Measurements from ENCODE around the gene ORAI3. TPM values are rescaled to one million over a fixed set of nuclear protein-coding genes. Genes with fewer than 3 reads are reported as not detected.
"Not testable (repeated sequence)": the region's sequence is repeated elsewhere in the genome, so short reads cannot be mapped to it uniquely, and the experiment has no call there.

ORAI3 gene
- total and polyA plus RNA-seq, 2 donors (not counting 1 experiment from before 2014, with no cell fraction given) = 41.1 to 74.1 TPM

DNA sequence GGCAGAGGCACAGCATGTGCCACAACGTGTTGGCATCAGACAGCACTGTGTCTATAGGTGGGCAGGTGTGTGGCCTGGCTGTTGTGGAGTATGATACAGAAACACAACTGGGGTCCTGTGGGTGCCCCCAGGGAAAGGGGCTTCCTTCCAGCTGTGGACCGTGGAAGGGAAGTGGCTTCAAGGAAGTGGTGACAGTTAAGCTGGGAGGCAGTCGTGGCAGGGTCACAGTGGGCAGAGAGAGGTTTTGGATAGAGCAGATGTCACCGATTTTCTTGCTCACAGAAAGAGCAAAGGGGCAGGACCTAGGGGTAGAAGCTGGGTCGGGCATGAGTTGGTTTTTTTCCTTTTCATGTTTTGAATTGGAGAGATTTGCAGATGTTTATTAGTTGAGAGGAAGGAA, 11.2 kb upstream of the ORAI3 start:
- no peak overlapping the region for H3K27ac ChIP-seq (ENCODE audit: insufficient read depth, low read length)
- no peak overlapping the region for H3K9ac ChIP-seq (ENCODE audit: insufficient read depth, low read length)

DNA sequence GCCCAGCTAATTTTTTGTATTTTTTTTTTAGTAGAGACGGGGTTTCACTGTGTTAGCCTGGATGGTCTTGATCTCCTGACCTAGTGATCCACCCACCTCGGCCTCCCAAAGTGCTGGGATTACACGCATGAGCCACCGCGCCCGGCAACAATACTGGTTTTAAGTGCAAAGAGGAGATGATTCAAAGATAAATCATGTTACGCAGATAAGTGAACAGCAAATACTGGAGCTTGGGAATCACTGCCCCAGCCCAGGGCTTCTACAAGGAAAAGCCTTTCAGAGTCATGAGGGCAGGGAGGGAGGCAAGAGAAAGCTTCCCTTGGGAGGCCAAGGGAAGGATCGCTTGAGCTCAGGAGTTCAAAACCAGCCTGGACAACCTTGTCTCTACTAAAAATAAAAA, 9.3 kb upstream of the ORAI3 start:
- not testable (repeated sequence) for H3K9me3 ChIP-seq (ENCODE audit: control insufficient read depth, insufficient read depth, low read depth, low read length); H3K9ac ChIP-seq (ENCODE audit: insufficient read depth, low read length); H3K27ac ChIP-seq (ENCODE audit: insufficient read depth, low read length); H4K20me1 ChIP-seq (ENCODE audit: control insufficient read depth, extremely low read depth, insufficient read depth, low read length); H3K27me3 ChIP-seq (ENCODE audit: control insufficient read depth, insufficient read depth, low read length); H2AFZ ChIP-seq (ENCODE audit: low read length); H3K79me2 ChIP-seq (ENCODE audit: control insufficient read depth, insufficient read depth, low read length); H3K4me2 ChIP-seq (ENCODE audit: extremely low read depth, insufficient read depth, low read length); H3K4me3 ChIP-seq (replicated peaks in 1 of 4; ENCODE audit: control extremely low read depth in 1 of 4, insufficient read depth in 1 of 4, low read depth in 3 of 4, low read length in 4 of 4); H3K4me1 ChIP-seq (ENCODE audit: control insufficient read depth, extremely low read depth, insufficient read depth, low read length)
- peak in 1 of 2 donors; percentile 40 for DNase-seq (ENCODE audit: low read depth in 2 of 2)
- H3K36me3 ChIP-seq (ENCODE audit: control insufficient read depth, insufficient read depth, low read length) = peaks cover 21% of the 10 kb centered on the region

More for the DNA sequence above, 11.2 kb upstream of the ORAI3 start:
- H3K27me3 ChIP-seq (ENCODE audit: control insufficient read depth, insufficient read depth, low read length) = no peaks in the 10 kb centered on the region
- no peak for DNase-seq (ENCODE audit: low read depth in 2 of 2)
- H4K20me1 ChIP-seq (ENCODE audit: control insufficient read depth, extremely low read depth, insufficient read depth, low read length) = no peaks in the 10 kb centered on the region
- H3K4me3 ChIP-seq (replicated peaks in 1 of 4; ENCODE audit: control extremely low read depth in 1 of 4, insufficient read depth in 1 of 4, low read depth in 3 of 4, low read length in 4 of 4) = no peak overlapping the region
- H3K36me3 ChIP-seq (ENCODE audit: control insufficient read depth, insufficient read depth, low read length) = peaks cover 14% of the 10 kb centered on the region
- no peak overlapping the region for H3K4me2 ChIP-seq (ENCODE audit: extremely low read depth, insufficient read depth, low read length)
- H2AFZ ChIP-seq (ENCODE audit: low read length) = no peak overlapping the region
- H3K4me1 ChIP-seq (ENCODE audit: control insufficient read depth, extremely low read depth, insufficient read depth, low read length) = peaks cover 4% of the 10 kb centered on the region
- TF ChIP-seq, protein P1, sequence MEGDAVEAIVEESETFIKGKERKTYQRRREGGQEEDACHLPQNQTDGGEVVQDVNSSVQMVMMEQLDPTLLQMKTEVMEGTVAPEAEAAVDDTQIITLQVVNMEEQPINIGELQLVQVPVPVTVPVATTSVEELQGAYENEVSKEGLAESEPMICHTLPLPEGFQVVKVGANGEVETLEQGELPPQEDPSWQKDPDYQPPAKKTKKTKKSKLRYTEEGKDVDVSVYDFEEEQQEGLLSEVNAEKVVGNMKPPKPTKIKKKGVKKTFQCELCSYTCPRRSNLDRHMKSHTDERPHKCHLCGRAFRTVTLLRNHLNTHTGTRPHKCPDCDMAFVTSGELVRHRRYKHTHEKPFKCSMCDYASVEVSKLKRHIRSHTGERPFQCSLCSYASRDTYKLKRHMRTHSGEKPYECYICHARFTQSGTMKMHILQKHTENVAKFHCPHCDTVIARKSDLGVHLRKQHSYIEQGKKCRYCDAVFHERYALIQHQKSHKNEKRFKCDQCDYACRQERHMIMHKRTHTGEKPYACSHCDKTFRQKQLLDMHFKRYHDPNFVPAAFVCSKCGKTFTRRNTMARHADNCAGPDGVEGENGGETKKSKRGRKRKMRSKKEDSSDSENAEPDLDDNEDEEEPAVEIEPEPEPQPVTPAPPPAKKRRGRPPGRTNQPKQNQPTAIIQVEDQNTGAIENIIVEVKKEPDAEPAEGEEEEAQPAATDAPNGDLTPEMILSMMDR (conservative IDR thresholded peaks at IDR 0.05 in 1 of 2, IDR thresholded peaks at IDR 0.05 in 1 of 2; ENCODE audit: low read depth in 1 of 2, low read length in 2 of 2) = no peak
- TF ChIP-seq EZH2 (IDR thresholded peaks at IDR 0.05; ENCODE audit: low read length, missing control alignments) = no peak
- H3K79me2 ChIP-seq (ENCODE audit: control insufficient read depth, insufficient read depth, low read length) = no peaks in the 10 kb centered on the region
- no peaks in the 10 kb centered on the region for H3K9me3 ChIP-seq (ENCODE audit: control insufficient read depth, insufficient read depth, low read depth, low read length)

DNA sequence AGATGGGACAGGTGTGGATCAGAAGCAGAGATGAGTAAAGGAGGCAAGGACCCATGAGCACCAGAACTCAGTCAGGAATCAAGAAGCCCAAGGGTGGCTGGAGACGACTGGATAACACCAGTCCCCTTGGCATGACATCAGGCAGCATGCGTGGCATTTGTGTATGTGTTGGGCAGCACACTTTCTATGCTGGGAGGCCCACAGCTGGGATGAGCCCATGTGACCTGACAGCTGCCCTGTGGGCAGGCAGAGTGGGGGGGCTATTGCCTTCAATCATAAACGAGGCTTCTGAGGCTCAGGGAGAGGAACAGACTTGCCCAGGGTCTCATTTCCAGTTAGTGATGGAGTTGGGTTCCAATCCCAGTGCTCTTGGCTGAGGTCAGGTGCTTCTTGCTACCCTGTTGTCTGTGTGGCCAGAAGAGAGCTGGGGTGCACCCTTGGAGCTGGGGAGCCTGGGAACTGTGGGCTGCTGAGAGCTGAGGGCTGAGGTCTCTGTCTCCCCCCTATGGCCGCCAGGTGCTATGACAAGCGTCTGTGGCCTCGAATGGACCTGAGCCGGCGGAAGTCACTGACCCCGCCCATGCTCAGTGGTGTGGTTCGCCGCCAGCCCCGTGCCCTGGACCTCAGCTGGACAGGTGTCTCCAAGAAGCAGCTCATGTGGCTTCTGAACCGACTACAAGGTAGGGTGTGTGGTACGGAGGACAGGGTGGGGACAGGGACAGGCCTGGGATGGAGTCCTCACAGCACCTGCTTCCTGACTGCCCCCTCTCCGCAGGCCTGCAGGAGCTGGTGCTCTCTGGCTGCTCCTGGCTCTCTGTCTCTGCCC, 7.1 kb upstream of the ORAI3 start:
- H3K27ac ChIP-seq (ENCODE audit: insufficient read depth, low read length) = peak overlapping the region; percentile 1
- no peaks in the 10 kb centered on the region for H3K9me3 ChIP-seq (ENCODE audit: control insufficient read depth, insufficient read depth, low read depth, low read length)
- no peaks in the 10 kb centered on the region for H4K20me1 ChIP-seq (ENCODE audit: control insufficient read depth, extremely low read depth, insufficient read depth, low read length)
- no peaks in the 10 kb centered on the region for H3K79me2 ChIP-seq (ENCODE audit: control insufficient read depth, insufficient read depth, low read length)
- peak; percentile 50 to 56 for DNase-seq (ENCODE audit: low read depth in 2 of 2)
- H3K4me2 ChIP-seq (ENCODE audit: extremely low read depth, insufficient read depth, low read length) = no peak overlapping the region
- peaks cover 19% of the 10 kb centered on the region for H3K36me3 ChIP-seq (ENCODE audit: control insufficient read depth, insufficient read depth, low read length)
- no peak overlapping the region for H2AFZ ChIP-seq (ENCODE audit: low read length)
- H3K9ac ChIP-seq (ENCODE audit: insufficient read depth, low read length) = no peak overlapping the region
- TF ChIP-seq, protein P1 (conservative IDR thresholded peaks at IDR 0.05 in 1 of 2, IDR thresholded peaks at IDR 0.05 in 1 of 2; ENCODE audit: low read depth in 1 of 2, low read length in 2 of 2) = peak; percentile 77 to 88
- no peak for TF ChIP-seq EZH2 (IDR thresholded peaks at IDR 0.05; ENCODE audit: low read length, missing control alignments)
- peaks cover 4% of the 10 kb centered on the region for H3K4me1 ChIP-seq (ENCODE audit: control insufficient read depth, extremely low read depth, insufficient read depth, low read length)
- H3K27me3 ChIP-seq (ENCODE audit: control insufficient read depth, insufficient read depth, low read length) = no peaks in the 10 kb centered on the region
- H3K4me3 ChIP-seq (replicated peaks in 1 of 4; ENCODE audit: control extremely low read depth in 1 of 4, insufficient read depth in 1 of 4, low read depth in 3 of 4, low read length in 4 of 4) = no peak overlapping the region

All from fibroblast of lung (primary cell).